Calu3 (cell line): ENCODE data around the gene GRAMD4. TPM values are rescaled to one million over a fixed set of nuclear protein-coding genes. Genes with fewer than 3 reads are reported as not detected.

Source experiments
- BruUV-seq: library from RNA; stranded (reverse); fragments of 400-500 nt; replicated peaks from 2 replicates; lab custom pipeline; 2021; lab: Mats Ljungman, UMichigan
- CTCF ChIA-PET: fragments of 300-600 bp; sonication (Branson Sonifier 250); formaldehyde crosslinking; loops from one replicate; lab custom pipeline; 2022; ENCODE audit warnings: antibody characterized with exemption; lab: Charles Lee
- DNase-seq: peaks from one replicate; pipeline ENCODE4 v3.0.0; 2022
- H3K27ac Mint-ChIP-seq: one replicate; pipeline ENCODE4 v1.8.0; 2022; ENCODE audit warnings: mixed read lengths; ENCODE audit not compliant: unreplicated experiment
- H3K27me3 Mint-ChIP-seq: one replicate; pipeline ENCODE4 v1.8.0; 2022; ENCODE audit warnings: mixed read lengths; ENCODE audit not compliant: unreplicated experiment
- H3K36me3 Mint-ChIP-seq: one replicate; pipeline ENCODE4 v1.8.0; 2022; ENCODE audit warnings: mild to moderate bottlenecking, moderate library complexity, mixed read lengths; ENCODE audit not compliant: insufficient read depth, unreplicated experiment
- H3K4me1 Mint-ChIP-seq: one replicate; pipeline ENCODE4 v1.8.0; 2022; ENCODE audit warnings: mild to moderate bottlenecking, low read depth, mixed read lengths; ENCODE audit not compliant: unreplicated experiment
- H3K4me3 Mint-ChIP-seq: one replicate; pipeline ENCODE4 v1.8.0; 2022; ENCODE audit warnings: mild to moderate bottlenecking, low read depth, moderate library complexity, mixed read lengths; ENCODE audit not compliant: unreplicated experiment
- H3K9me3 Mint-ChIP-seq: one replicate; pipeline ENCODE4 v1.8.0; 2022; ENCODE audit warnings: low read depth, mixed read lengths; ENCODE audit not compliant: unreplicated experiment
- intact Hi-C: fragments of 100-400 bp; cut with micrococcal nuclease; formaldehyde crosslinking; loops from one replicate; pipeline ENCODE4 v1.10.0; 2022; ENCODE audit not compliant: unreplicated experiment
- total RNA-seq: library from RNA; stranded (reverse); gene quantifications from 2 replicates; pipeline ENCODE4 v1.2.3, GENCODE V29; 2022
- TF ChIP-seq, protein P1 (sequence below): fragments of 200-600 bp; IDR thresholded peaks from one replicate; pipeline ENCODE4 v1.8.0; 2022; ENCODE audit warnings: antibody characterized with exemption; ENCODE audit not compliant: unreplicated experiment

Gene GRAMD4
- total RNA-seq, 1 experiment from 2014 or later: 61.2 TPM

GRCh38 chr22:46592390-46592872 lies 27.8 kb upstream of the GRAMD4 start:
- TF ChIP-seq, protein P1, sequence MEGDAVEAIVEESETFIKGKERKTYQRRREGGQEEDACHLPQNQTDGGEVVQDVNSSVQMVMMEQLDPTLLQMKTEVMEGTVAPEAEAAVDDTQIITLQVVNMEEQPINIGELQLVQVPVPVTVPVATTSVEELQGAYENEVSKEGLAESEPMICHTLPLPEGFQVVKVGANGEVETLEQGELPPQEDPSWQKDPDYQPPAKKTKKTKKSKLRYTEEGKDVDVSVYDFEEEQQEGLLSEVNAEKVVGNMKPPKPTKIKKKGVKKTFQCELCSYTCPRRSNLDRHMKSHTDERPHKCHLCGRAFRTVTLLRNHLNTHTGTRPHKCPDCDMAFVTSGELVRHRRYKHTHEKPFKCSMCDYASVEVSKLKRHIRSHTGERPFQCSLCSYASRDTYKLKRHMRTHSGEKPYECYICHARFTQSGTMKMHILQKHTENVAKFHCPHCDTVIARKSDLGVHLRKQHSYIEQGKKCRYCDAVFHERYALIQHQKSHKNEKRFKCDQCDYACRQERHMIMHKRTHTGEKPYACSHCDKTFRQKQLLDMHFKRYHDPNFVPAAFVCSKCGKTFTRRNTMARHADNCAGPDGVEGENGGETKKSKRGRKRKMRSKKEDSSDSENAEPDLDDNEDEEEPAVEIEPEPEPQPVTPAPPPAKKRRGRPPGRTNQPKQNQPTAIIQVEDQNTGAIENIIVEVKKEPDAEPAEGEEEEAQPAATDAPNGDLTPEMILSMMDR: no peak
- no peaks in the 10 kb centered on the region for H3K9me3 Mint-ChIP-seq
- BruUV-seq: no TSS peak
- H3K36me3 Mint-ChIP-seq: peaks cover 17% of the 10 kb centered on the region
- no peak for DNase-seq
- no peaks in the 10 kb centered on the region for H3K27me3 Mint-ChIP-seq
- H3K4me1 Mint-ChIP-seq: peaks cover 10% of the 10 kb centered on the region
- no peak overlapping the region for H3K27ac Mint-ChIP-seq
- no peak overlapping the region for H3K4me3 Mint-ChIP-seq
- CTCF ChIA-PET: no interaction called here
- intact Hi-C loops: no loop called here

DNA sequence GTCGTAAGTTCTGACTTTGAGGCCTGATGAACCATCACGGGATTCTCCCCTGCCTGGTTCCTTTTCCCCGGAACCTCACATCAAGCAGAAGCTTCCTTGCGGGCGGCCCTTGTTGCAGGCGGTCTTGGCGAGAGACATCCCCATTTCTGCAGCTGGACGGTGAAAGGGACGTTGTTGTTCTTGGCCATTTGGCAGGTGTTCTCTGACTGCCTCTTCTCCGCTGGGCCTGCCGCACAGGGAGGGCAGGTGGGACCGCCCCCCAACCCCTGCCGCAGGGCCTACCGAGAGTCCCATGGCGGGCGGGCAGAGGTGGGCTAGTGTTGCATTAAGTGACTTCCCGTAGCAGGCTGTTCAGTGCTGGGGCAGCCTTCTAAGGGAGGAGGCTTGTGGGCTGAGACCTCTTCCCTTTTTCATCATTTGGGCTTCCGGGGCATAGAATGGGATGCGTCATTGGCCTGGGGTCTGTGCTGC lies 26.9 kb upstream of the GRAMD4 start:
- CTCF ChIA-PET: no interaction called here
- peaks cover 14% of the 10 kb centered on the region for H3K4me1 Mint-ChIP-seq
- H3K9me3 Mint-ChIP-seq: no peaks in the 10 kb centered on the region
- H3K4me3 Mint-ChIP-seq: no peak overlapping the region
- BruUV-seq: no TSS peak
- no peak overlapping the region for H3K27ac Mint-ChIP-seq
- intact Hi-C loops: no loop called here
- peaks cover 17% of the 10 kb centered on the region for H3K36me3 Mint-ChIP-seq
- DNase-seq: no peak
- TF ChIP-seq, protein P1: no peak
- H3K27me3 Mint-ChIP-seq: no peaks in the 10 kb centered on the region

GRCh38 chr22:46593996-46594946 lies 25.9 kb upstream of the GRAMD4 start:
- DNase-seq: no peak
- no peak overlapping the region for H3K27ac Mint-ChIP-seq
- BruUV-seq: no TSS peak
- H3K27me3 Mint-ChIP-seq: no peaks in the 10 kb centered on the region
- no peaks in the 10 kb centered on the region for H3K9me3 Mint-ChIP-seq
- no peak overlapping the region for H3K4me3 Mint-ChIP-seq
- H3K36me3 Mint-ChIP-seq: peaks cover 20% of the 10 kb centered on the region
- intact Hi-C loops: no loop called here
- TF ChIP-seq, protein P1: no peak
- H3K4me1 Mint-ChIP-seq: peaks cover 18% of the 10 kb centered on the region
- CTCF ChIA-PET: no interaction called here

GRCh38 chr22:46594947-46595298 lies 25.3 kb upstream of the GRAMD4 start:
- Mint-ChIP-seq H3K27ac (no peak overlapping the region), H3K36me3 (peaks cover 20% of the 10 kb centered on the region), H3K4me1 (peaks cover 18% of the 10 kb centered on the region), H3K9me3 (no peaks in the 10 kb centered on the region), H3K4me3 (no peak overlapping the region), H3K27me3 (no peaks in the 10 kb centered on the region)
- intact Hi-C loops: no loop called here
- no peak for DNase-seq
- TF ChIP-seq, protein P1: no peak
- BruUV-seq: no TSS peak
- CTCF ChIA-PET: no interaction called here
